Gastrocnemius medialis (tissue), 4 donors: Measurements from ENCODE around the gene NKD1.

ENCODE experiments used
- CTCF ChIP-seq, 5 experiments: fragments of 450-650 bp in 3 of 5; fragments of 200-600 bp in 2 of 5; sonication (generic) in 2 of 5; IDR thresholded peaks in 4 of 5; conservative IDR thresholded peaks in 1 of 5; 1 replicate in 4 of 5; 2 replicates in 1 of 5; pipeline ENCODE4 v1.5.1; 2016 to 2019; ENCODE audit warnings: antibody characterized with exemption in 5 of 5, mild to moderate bottlenecking in 3 of 5, moderate library complexity in 3 of 5
- POLR2A ChIP-seq, 2 donors: fragments of 450-650 bp; IDR thresholded peaks; one replicate each; pipeline ENCODE4 v1.6.1; 2017; ENCODE audit warnings: antibody characterized with exemption in 2 of 2, mild to moderate bottlenecking in 2 of 2, moderate library complexity in 2 of 2

DNA sequence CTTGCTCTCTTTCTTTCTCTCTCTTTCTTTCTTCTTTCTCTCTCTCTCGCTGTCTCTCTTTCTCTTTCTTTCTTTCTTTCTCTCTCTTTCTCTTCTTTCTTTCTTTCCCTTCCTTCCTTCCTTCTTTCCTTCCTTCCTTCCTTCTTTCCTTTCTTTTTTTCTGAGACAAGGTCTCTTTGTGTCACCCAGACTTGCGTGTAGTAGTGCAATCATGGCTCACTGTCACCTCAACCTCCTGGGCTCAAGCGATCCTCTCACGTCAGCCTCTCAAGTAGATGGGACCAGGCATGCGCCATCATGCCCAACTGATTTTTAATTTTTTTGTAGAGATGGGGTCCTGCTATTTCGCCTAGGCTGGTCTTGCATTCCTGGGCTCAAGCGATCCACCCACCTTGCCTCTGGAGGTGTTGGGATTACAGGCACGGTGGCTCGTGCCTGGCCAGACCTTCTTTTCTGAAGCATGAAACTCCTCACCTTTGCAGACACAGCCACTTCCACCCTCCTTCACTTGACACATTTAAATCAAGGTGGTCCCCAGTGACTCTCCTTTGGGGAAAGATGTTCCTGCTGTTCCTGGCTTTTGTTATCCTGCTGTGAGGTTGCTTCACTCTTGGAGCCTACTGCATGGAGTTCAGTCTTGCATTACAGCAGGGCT, 26.8 kb upstream of the NKD1 start:
- TF ChIP-seq CTCF (IDR thresholded peaks at IDR 0.05 in 4 of 5, conservative IDR thresholded peaks at IDR 0.05 in 1 of 5) (no peak), POLR2A (IDR thresholded peaks at IDR 0.05) (no peak)
